Measurements from ENCODE around the gene RASL12.

The RASL12 gene

DNA sequence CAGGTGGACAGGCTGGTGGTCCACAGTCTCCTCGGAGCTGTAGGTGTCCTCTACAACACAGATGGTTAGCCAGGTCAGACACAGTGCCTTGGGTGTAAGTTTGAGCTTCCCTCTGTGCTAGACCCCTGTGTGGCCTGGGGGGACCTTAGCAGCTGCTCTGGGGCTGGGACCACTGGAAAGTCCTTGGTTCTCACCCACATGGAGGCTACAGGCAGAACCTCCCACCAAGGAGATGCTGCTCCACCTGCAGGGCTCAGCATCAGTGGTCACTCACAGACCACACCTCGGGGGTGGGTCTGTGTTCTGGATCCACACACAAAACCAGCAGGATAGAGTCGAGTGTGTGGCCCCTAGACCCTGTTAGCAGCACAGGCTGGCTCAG, 8.4 kb downstream of the RASL12 start:
- no peak for TF ChIP-seq MYC (IDR thresholded peaks at IDR 0.05; ENCODE audit: low read depth, low read length)
- TF ChIP-seq, protein P1, sequence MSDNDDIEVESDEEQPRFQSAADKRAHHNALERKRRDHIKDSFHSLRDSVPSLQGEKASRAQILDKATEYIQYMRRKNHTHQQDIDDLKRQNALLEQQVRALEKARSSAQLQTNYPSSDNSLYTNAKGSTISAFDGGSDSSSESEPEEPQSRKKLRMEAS (IDR thresholded peaks at IDR 0.05; ENCODE audit: low read depth, low read length): no peak
- TF ChIP-seq, protein P2, sequence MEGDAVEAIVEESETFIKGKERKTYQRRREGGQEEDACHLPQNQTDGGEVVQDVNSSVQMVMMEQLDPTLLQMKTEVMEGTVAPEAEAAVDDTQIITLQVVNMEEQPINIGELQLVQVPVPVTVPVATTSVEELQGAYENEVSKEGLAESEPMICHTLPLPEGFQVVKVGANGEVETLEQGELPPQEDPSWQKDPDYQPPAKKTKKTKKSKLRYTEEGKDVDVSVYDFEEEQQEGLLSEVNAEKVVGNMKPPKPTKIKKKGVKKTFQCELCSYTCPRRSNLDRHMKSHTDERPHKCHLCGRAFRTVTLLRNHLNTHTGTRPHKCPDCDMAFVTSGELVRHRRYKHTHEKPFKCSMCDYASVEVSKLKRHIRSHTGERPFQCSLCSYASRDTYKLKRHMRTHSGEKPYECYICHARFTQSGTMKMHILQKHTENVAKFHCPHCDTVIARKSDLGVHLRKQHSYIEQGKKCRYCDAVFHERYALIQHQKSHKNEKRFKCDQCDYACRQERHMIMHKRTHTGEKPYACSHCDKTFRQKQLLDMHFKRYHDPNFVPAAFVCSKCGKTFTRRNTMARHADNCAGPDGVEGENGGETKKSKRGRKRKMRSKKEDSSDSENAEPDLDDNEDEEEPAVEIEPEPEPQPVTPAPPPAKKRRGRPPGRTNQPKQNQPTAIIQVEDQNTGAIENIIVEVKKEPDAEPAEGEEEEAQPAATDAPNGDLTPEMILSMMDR (IDR thresholded peaks at IDR 0.05; ENCODE audit: low read depth, low read length): no peak
- no peak for DNase-seq (ENCODE audit: low read depth)
- no peak overlapping the region for H3K4me3 ChIP-seq (ENCODE audit: low read depth, low read length)

DNA sequence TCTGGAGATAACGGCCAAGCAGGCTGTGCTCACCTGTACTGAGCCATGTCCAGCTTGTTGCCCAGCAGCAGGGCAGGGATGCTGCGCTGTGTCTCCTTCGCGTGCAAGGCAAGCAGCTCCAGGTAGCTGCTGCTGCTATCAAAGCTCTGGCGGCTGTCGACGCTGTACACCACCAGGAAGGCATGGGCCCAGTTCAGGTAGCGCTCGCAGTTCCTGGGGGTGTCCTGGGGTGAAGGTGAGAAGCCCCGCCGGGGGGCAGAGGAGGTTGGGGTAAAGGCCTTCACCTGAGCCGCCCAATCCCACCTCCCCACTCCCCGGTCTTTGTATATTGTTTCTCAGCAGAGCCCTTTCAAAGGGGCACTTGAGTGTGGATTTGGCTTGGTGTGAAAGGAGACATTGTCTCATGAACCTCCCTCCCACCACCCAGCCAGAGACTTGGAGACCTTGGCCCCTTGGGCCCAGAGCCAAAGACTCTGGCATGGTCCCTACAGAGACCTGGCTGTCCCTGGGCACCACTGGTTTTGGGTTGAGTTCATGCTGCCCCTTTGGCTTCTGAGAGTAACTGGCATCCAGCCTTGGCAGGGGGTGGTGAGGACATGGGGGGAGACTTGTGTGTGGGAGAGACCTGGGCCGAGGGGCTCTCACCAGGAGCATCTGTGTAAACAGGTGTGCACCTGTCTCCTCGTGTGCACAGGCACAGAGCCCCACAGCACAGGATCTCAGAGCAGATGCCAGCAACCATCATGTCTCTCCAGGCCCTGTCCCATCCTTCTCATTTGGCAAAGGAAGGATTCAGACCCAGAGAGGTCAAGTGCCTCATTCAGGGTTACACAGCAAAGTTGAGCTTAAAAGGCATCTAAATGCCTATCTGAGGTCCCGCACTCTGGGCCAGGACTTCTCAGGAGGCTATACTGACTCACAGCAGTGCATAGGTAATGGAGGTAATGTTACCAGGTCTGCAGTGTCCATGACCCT, 9.1 kb downstream of the RASL12 start:
- TF ChIP-seq MYC (IDR thresholded peaks at IDR 0.05; ENCODE audit: low read depth, low read length): no peak
- TF ChIP-seq, protein P2 (IDR thresholded peaks at IDR 0.05; ENCODE audit: low read depth, low read length): no peak
- TF ChIP-seq, protein P1 (IDR thresholded peaks at IDR 0.05; ENCODE audit: low read depth, low read length): no peak
- TF ChIP-seq POLR2A (IDR thresholded peaks at IDR 0.05; ENCODE audit: extremely low read depth, insufficient read length): no peak
- H3K4me3 ChIP-seq (ENCODE audit: low read depth, low read length): no peak overlapping the region
- DNase-seq (ENCODE audit: low read depth): no peak

DNA sequence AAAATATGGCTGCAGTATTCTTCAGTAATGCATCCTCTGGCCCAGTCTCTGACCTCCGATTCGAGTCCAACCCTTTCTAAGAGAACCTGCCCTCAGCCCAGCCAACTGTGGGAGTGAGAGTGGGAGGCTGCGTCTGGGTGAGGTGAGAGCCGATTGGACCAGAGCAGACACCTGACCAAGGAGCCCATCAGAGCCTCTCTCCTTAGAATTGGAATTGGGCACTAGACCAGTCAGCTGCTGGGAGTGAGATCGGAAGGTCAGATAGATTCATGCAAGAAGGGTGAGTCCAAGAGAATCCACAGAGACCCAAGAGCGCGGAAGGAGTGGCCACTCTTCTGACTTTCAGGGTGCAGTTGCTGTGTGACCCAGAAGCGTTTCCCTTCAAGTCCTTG, 10.2 kb downstream of the RASL12 start:
- no peak for DNase-seq (ENCODE audit: low read depth)
- TF ChIP-seq POLR2A (IDR thresholded peaks at IDR 0.05; ENCODE audit: extremely low read depth, insufficient read length): no peak
- no peak for TF ChIP-seq MYC (IDR thresholded peaks at IDR 0.05; ENCODE audit: low read depth, low read length)
- TF ChIP-seq, protein P1 (IDR thresholded peaks at IDR 0.05; ENCODE audit: low read depth, low read length): no peak
- TF ChIP-seq, protein P2 (IDR thresholded peaks at IDR 0.05; ENCODE audit: low read depth, low read length): no peak
- H3K4me3 ChIP-seq (ENCODE audit: low read depth, low read length): no peak overlapping the region

DNA sequence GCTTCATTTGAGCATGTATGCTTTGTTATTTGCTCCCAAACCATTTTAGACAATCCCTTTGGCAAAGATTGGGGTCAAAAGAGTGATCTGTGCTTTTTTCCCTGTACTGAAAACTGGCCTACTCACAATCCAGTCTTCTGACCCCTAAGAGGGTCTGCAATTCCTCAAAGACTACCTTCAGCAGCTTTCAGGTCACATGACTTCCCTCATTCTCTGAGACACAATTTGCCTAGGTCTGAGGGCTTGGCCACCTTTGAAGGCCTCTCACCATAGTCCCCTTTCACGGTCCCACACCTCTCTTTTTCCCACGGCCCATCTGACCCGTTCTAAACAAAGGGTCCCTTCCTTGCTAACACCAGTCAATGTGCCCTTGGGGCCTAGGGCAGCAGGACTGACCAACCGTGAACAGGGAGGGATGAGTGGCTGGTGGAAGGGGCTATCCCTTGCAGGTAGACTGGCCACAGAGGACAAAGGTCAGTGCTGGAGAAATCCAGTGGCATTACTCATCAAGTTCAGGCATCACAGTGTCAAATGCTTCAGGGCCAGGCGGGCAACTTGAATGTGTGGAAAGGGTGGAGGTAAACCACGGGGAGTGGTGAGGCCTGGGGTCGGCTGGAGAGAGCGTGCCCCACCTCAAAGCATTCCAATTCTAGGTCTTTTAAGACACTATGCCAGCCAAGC, 10.8 kb downstream of the RASL12 start:
- DNase-seq (ENCODE audit: low read depth): no peak
- H3K4me3 ChIP-seq (ENCODE audit: low read depth, low read length): no peak overlapping the region
- no peak for TF ChIP-seq MYC (IDR thresholded peaks at IDR 0.05; ENCODE audit: low read depth, low read length)
- TF ChIP-seq, protein P1 (IDR thresholded peaks at IDR 0.05; ENCODE audit: low read depth, low read length): no peak
- no peak for TF ChIP-seq POLR2A (IDR thresholded peaks at IDR 0.05; ENCODE audit: extremely low read depth, insufficient read length)

DNA sequence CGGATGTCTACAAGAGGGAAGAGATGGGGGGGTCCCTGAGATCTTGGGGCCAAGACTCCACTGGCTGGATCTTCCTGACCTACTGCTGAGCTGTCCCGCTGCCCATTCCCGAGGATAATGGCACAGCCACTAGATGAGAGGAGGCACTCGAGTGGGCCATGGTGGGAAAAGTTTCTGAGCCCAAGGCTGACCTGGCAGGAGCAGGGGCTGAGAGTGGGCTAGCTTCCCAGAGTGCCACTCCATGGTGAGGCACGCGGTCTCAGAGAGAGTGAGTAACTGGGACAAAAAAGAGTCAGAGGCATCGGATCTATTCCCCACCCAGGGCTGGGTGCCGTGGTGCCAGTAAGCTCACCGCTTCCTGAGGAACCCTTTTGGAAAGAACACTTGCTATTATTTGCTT, 11.7 kb downstream of the RASL12 start:
- TF ChIP-seq MYC (IDR thresholded peaks at IDR 0.05; ENCODE audit: low read depth, low read length): no peak
- TF ChIP-seq, protein P2 (IDR thresholded peaks at IDR 0.05; ENCODE audit: low read depth, low read length): no peak
- no peak for TF ChIP-seq POLR2A (IDR thresholded peaks at IDR 0.05; ENCODE audit: extremely low read depth, insufficient read length)
- TF ChIP-seq, protein P1 (IDR thresholded peaks at IDR 0.05; ENCODE audit: low read depth, low read length): no peak
- no peak for DNase-seq (ENCODE audit: low read depth)
- H3K4me3 ChIP-seq (ENCODE audit: low read depth, low read length): no peak overlapping the region

Data from NB4 (cell line).